IPS-NIHi7 (cell line): ENCODE data around the gene THEMIS2.

Experiments used
- DNase-seq: peaks from one replicate; pipeline ENCODE4 v3.0.0; 2012; ENCODE audit warnings: mixed read lengths; ENCODE audit errors: extremely low spot score

Gene THEMIS2

GRCh38 chr1:27885621-27886352 lies 13.4 kb downstream of the THEMIS2 start:
- no peak for DNase-seq

GRCh38 chr1:27886353-27886679 lies 14.0 kb downstream of the THEMIS2 start:
- no peak for DNase-seq

GRCh38 chr1:27886744-27887143 lies 14.4 kb downstream of the THEMIS2 start:
- DNase-seq = no peak

GRCh38 chr1:27887215-27888021 lies 15.1 kb downstream of the THEMIS2 start:
- DNase-seq = no peak

- no peak for DNase-seq
Measured at GRCh38 chr1:27889506-27889905, 17.2 kb downstream of the THEMIS2 start.

GRCh38 chr1:27891196-27891889 lies 19.0 kb downstream of the THEMIS2 start:
- no peak for DNase-seq

- DNase-seq = no peak
Measured at GRCh38 chr1:27894521-27894920, 22.2 kb downstream of the THEMIS2 start.

- DNase-seq = no peak
Measured at GRCh38 chr1:27906759-27907158, 34.4 kb downstream of the THEMIS2 start.

- DNase-seq = no peak
Measured at GRCh38 chr1:27912429-27912828, 40.1 kb downstream of the THEMIS2 start.

- DNase-seq = no peak
Measured at GRCh38 chr1:27915082-27915575, 42.8 kb downstream of the THEMIS2 start.

- no peak for DNase-seq
Measured at GRCh38 chr1:27922272-27922671, 49.9 kb downstream of the THEMIS2 start.

- peak; percentile 40 for DNase-seq
Measured at GRCh38 chr1:27928216-27928954, 56.0 kb downstream of the THEMIS2 start.

- DNase-seq = no peak
Measured at GRCh38 chr1:27931184-27931583, 58.8 kb downstream of the THEMIS2 start.

- no peak for DNase-seq
Measured at GRCh38 chr1:27931759-27932158, 59.4 kb downstream of the THEMIS2 start.

GRCh38 chr1:27934818-27935549 lies 62.6 kb downstream of the THEMIS2 start, which contains the start of gene SMPDL3B:
TSS of gene SMPDL3B (plus strand) at chr1:27935000. CDS start at chr1:27935184, 184 bp downstream.
- peak; percentile 93 for DNase-seq

GRCh38 chr1:27935721-27936120 lies 63.4 kb downstream of the THEMIS2 start:
- DNase-seq = no peak
